Fibroblast of skin of back (primary cell): Measurements from ENCODE around the gene AVPR2.
A peak's percentile ranks its signal among the peaks of the same experiment; 100 is the strongest.

Source experiments
- DNase-seq: peaks from one replicate; pipeline ENCODE4 v3.0.0-alpha.2; 2013

Gene AVPR2

GRCh38 chrX:153913701-153914100 is 9.2 kb downstream of the AVPR2 start:
- no peak for DNase-seq

- DNase-seq, result no peak
Measured at GRCh38 chrX:153917869-153918268, 13.4 kb downstream of the AVPR2 start.

- no peak for DNase-seq
Measured at GRCh38 chrX:153919281-153919680, 14.8 kb downstream of the AVPR2 start.

- DNase-seq, result no peak
Measured at GRCh38 chrX:153920546-153920945, 16.1 kb downstream of the AVPR2 start.

DNA sequence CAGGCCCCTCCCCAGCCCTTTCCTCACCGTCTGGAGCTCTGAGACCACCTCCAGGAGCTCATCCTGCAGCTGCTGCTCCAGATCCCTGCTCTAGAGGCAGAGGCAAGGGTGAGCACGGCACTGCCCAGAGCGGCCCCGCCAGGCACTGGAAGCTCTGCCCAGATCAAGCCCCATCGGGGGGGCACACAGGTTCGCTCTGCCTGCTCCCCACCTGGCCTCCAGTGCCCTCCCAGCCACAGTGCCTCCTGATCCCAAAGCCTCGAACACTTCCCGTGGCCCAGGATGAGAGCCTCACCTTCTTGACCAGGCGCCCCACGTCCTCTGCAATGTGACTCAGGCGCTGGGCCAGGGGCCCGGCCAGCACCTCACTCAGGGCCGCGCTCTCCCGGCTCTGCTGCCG is 16.6 kb downstream of the AVPR2 start:
- DNase-seq, result no peak

DNA sequence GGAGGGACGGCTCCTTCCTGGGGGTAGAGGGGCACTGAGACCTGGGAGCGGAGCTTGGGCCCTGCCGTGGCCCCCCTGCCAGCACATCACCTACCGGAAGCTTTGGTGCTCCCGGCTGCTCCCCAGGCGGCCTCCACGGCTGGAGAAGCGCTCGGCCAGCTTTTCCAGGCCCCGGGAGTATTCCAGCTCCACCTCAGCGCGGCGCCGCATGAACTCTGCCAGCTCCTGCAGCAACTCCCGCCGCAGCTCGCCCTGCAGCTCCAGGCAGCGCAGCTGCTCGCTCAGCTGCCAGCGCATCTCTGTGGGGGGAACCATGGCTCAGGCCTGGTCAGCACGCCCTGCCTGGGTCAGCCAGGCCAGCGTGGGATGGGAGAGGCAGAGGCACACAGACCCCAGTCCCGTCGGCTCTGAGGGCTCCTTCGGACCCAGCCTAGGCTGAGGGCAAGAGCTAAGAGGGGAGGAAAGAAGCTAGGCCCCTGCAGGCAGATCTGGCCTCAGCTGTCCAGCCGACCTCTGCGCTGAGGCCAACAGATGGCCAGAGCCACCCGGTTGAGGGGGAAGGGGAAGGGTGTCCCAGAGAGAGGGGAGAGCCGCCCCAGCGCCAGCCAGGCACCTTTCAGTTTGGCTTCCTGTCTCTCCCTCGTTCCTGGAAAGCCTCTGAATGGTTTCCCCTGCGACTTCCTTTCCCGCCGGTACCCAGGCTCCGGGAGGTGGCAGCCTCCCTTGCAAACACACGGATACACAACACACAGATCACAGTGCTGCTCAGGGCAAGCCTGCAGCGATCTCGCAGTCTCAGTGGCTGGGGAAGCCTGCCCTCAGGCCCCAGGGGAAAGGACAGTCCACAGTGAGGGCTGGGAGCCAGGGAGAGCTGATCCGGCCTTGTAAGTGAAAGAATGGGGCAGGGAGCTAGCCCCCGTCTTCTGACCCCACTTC is 17.3 kb downstream of the AVPR2 start:
- DNase-seq, result no peak

DNA sequence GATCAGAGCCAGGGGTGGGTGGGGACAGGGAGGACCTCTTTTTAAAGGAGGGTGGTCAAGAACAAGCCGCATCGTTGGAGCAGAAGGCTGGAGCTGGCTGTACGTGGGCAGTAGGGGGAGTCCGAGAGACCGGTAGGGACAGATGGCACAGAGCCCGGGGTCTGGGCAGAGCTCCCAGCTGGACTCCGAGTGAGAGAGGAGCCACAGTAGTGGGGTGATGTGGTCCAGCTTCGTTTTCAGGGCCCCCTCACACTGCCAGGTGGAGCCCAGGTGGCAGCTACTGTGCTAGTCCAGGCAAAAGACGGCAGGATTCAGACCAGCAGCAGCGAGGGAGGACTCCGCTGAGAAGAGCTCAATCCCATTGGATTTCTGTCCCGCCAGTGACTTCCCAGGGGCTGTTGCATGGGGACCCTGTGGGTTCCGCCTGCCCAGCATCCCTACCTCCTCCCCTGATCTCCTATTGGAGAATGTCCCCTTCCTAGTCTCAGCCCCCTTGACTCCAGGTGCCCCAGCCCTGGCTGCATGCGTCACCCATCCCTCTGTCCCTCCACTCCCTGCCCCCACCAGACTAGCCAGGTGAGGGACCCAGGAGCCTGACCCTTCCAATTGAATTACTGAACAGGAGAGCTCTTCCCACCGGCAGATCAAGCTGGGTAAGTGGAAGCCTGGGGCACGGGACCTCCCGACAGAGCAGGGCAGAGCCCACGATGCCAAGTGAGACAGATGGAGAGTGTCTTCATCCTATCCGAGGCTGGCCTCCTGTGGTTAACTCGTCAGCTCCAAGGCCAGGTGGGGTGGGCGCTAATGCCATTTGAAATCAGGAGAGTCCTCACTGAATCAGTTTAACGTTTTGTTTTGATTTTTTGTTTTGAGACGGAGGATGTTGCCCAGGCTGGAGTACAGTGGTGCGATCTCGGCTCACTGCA is 18.7 kb downstream of the AVPR2 start:
- DNase-seq, result peak; percentile 25

DNA sequence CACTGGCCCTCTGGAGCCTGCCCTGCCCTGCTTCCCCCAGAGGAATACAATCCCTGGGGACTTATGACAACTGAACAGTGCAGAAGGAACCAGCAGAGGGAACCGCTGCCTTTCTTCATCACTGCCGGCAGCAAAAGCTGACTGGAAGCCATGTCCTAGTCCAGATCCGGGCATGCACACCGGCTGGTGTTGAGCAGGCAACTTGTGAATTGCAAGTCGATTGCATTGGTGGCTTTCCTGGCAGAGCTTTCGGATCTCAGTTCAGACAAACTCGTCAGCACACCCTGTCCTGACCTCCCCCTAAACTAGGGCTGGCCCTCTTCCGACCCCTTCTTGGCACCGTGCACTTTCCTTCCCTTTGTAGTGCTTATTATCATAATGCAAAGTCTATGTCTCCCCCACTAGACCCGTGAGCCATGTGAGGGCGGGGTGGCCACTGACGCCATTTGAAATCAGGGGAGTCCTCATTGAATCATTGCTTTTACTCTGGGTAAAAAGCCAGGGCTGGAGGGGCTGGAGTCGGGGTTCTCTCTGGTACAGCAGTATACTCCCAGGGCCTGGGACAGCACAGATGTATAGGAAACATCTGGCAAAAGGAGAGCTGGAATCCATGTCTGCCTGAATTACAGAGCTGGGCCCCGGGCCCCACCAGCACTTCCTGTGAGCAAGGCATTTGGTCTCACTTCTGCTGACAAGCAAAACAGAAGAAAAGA is 19.8 kb downstream of the AVPR2 start:
- peak; percentile 52 for DNase-seq

- DNase-seq, result no peak
Measured at GRCh38 chrX:153925387-153925738, 20.9 kb downstream of the AVPR2 start.

GRCh38 chrX:153925739-153926551 is 21.5 kb downstream of the AVPR2 start, which contains the start of gene ARHGAP4:
ARHGAP4 (minus strand) TSS chrX:153926264; CDS start chrX:153926202, 62 bp downstream.
- no peak for DNase-seq

GRCh38 chrX:153926552-153926857 is 22.0 kb downstream of the AVPR2 start:
- DNase-seq, result no peak

DNA sequence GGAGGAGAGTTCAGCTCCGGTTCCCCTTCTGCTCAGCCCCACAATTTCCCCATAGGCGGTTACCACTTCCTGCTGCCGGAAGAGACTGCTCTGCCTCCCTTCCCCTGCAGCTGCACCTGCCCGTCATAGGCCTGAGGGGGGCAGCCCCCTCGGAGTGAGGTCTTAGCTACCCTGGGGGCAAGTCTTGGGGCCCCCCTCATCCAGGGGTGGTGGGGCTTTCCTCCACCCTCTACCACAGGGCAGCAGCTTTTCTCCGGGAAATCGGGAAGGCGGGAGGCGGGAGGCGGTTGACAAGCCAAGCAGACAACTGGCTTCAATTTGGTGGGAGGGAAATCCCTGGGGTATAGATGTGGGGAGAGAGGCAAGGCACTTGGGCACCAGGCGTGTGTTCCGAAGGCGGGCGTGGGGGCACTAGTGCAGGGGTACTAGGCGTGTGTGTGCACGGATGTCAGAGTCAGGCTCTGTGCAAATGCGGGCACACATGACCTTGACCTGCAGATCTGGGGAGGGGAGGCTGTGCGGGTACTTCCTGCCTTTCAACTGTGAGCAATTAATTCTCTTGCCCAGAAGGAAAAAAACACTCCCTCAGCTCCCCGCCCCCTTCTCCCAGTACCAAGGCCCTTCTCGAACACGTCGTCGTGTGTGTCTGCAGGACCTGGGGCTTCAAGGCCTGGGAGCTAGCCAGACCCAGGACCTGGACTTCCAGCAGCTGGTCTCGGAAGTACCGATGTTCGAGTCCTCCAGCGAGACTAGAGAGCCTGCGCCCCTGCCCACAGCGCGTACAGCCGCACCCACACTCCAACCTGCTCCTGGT is 22.6 kb downstream of the AVPR2 start:
- peak; percentile 44 for DNase-seq

- no peak for DNase-seq
Measured at GRCh38 chrX:153927672-153927921, 23.1 kb downstream of the AVPR2 start.

DNA sequence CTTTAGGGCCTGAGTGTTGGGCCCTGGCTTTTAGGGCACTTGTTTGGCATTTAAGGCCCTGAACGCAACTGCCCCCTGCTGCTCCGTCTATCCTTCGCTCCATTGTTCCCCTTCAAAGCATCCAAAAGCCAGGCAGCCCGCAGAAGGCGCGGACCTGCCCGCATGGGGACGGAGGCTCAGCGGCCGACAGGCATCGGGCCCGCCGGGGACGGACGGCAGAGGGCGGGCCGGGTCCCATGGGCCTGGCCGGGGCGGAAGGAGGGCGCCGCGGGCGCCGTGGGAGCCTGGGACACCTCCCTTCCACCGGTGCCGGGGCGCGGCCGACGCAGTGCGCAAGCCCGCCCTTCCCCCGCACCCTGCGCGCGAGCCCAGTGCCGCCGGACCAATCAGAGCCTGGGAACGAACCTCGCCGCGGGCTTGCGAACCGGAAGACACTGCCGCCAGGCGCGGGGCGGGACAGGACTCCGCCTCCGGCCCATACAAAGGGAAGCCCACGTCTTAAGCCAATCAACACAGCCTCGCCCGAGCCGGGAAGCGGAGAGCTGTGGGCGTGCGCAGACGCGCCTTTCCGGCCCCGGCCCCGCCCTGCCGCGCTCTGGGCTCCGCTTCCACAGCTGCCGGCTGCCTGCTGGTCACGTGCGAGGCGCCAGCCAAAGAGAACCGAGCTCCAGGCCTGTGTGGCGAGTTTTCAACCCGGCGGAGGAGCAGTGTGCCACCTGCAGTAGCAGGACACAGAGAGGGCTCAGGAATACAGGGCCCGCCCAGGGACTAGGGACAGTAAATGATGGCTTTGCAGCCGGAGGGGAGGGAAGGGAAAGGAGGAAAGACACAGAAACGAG is 23.7 kb downstream of the AVPR2 start:
- peak; percentile 97 for DNase-seq

GRCh38 chrX:153928846-153929245 is 24.4 kb downstream of the AVPR2 start:
- no peak for DNase-seq

DNA sequence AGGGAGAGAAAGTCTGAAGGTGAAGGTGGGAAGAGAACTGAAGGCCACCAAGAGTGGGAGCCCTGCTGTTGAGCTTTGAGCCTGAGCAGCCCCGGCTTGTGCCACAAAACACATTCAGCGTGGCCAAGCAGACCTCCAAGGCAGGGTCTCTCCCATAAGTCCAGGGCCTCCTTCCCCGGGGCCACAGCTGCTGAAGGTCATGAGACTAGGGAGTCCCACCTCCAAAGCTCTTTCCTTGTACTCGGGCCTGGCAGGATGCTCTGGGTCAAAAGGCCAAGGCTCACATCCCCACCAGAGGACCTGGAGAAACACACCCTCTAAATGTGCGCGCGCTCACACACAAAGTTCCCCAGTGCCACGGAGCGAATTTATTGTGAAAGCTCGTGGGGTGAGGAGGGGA is 25.1 kb downstream of the AVPR2 start:
- no peak for DNase-seq

DNA sequence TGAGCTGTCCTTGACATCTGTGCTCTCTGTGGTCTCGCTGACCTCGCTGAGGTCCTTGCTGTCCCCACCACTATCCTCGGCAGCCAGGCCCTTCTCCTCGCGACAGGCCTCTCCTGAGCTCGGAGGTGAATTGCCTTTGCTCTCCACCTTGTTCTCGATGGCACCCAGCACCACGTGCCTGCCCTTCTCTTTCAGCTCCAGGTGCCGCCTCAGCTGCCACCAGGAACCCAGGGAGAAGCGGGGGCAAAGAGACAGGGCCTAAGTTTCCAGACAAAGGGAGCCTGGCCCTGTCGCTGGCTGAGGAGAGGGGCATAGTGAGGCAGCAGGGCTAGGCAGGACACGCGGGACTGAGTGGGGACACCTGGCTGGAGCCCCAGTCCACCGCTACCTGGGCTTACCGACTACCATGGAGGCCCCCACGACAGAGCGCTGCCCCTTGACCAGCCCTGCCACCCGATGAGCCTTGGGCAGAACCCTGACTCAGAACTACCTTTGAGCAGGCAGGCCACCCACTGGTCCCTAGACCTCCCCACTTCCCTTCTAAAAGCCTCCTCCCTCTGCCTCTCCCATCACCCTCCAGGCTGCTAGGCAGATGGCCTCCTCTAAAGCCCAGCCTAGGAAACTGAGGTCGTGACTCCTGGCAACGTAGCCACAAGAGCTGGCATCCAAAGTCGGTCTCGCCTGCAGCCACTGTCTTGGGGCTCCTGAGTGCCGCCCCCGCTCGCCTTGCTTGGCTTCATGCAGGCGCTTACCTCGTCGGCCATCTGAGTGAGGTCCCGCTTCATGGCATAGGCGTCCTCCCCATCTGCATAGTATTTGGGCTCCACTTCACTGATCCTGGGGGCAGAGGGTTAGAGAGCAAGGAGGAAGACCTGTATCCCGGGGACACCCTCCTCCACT is 25.8 kb downstream of the AVPR2 start:
- DNase-seq, result no peak

DNA sequence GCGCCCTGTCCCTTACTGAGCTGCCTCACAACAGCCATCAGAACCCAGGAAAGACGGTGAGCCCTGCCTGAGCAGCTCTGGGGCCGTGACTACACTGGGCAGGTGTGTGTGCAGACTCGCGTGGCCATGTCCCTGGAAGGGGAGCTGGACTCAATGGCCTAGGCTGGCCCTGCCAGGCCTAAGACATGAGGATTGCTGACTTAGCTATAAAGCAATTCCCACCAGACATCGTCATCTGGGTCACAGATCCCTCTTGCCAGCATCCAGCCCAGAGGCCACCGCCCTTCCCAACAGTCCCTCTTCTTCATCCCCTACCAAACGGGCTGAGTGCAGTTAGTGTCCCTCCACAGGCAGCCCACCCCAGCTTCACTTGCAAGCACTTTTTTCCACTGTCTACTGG is 26.7 kb downstream of the AVPR2 start:
- DNase-seq, result no peak

DNA sequence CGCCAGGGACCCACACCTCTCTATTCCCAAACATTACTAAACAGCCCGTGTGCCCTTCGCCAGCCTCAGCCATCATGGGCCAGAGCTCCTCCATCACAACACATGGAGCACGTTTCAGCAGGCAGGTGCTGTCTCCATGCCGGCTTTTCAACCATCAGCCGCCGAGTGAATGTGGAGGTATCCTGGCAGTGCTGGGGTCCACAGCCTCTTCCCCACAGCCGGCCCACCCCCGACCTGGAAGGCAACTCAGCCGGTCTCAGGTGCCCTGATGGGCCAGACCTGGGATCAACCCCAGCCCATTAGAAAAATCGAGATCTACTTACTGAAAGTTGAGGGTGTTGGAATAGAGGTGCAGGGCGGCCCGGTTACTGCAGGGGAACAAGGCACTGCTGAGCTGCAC is 27.3 kb downstream of the AVPR2 start:
- DNase-seq, result no peak
